HG03280 (cell line): ENCODE data around the gene HK2.
"Not testable (repeated sequence)": the region's sequence is repeated elsewhere in the genome, so short reads cannot be mapped to it uniquely, and the experiment has no call there.

ENCODE experiments used
- ATAC-seq: cut with Tn5 transposase; IDR thresholded peaks from one replicate; pipeline ENCODE4 v1.9.1; 2021; ENCODE audit warnings: mild to moderate bottlenecking, moderate library complexity; ENCODE audit not compliant: unreplicated experiment

Gene HK2

DNA sequence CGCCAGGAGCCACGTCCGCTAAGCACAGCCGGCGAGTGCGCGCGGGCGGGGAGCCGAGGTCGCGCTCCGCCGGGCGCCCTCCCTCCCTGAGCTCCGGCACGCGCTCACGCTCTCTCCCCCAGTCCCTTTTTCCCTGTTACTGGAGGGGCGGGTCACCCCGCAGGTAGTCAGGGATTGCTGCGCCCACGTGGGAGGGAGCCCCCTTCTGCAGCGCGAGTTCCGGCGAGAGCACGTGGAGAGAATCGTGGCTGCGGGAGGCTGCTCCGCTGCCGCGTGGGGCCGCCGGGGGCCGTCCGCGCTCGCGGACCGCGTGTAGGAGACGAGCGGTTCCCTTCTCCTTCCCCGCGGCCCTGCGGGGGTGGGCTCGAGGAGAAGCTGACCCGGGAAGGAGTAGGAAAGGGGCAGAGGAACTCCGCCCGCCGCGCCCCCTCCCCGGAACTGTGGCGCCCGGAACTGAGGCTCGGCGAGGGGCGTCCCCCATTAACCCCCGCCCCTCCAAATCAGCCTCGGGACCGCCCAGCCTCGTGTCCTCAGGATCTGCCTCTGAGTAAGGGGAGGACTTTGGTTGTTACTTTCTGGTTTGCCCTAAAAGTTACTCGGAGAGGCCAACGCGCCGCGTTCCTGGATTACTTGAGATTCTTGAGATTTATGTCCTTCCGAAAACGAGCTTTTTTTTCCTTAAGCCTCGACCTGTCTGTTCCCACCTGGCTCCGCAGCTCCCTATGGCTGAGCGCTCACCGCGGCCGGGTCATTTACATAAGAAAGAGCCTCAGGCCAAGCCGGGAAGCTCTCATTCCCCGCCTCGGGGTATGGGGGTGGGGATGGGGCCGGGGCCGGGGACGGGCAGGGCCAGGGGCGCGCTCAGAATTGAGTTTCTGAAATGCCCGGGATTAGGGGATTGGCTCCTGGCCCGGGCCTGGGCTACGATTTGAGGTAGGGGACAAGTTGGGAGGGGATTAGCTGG lies 1.1 kb downstream of the HK2 start:
- peak; percentile 44 for ATAC-seq

- peak; percentile 21 for ATAC-seq
Observed at GRCh38 chr2:74835831-74836674, 2.1 kb downstream of the HK2 start.

GRCh38 chr2:74836675-74837401 lies 2.9 kb downstream of the HK2 start:
- no peak for ATAC-seq

DNA sequence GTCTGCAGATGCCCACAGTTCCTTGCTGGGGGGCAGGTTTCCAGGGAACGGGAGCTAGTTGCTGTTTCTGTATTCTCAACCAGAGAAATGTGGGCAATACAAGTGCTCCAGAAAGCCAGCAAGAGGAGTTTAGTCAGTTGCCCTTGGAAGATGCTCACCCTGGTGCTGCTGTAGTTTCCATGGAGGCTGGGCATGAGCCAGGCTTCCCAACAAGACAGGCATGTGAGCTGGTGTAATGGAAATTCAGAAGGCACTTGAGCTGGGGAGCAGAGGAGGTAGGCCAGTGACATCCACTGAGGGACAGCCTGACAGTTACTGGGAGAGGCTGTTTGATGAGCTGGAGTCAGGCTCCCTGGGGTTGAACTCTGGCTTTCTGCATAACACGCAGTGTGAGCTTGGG lies 7.7 kb downstream of the HK2 start:
- no peak for ATAC-seq

- ATAC-seq = no peak
Observed at GRCh38 chr2:74843433-74843832, 9.5 kb downstream of the HK2 start.

DNA sequence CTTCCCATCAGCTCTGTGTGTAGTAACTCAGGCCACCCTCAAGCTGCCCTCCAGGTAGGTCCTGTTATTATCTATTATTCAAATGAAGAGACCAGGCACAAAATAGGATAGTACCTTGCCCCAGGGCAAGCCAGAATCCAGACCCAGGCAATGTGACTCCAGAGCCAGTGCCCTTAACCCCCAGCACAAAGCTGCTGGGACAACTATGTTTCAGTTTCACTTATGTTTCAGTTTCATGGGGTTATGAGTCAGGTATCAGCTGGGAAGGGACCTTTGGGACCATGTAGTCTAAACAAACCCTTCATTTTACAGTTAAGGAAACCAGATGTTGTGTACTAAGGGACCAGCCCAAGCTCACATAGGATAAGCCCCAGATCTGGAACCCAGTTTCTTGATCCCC lies 10.0 kb downstream of the HK2 start:
- ATAC-seq = peak; percentile 82

DNA sequence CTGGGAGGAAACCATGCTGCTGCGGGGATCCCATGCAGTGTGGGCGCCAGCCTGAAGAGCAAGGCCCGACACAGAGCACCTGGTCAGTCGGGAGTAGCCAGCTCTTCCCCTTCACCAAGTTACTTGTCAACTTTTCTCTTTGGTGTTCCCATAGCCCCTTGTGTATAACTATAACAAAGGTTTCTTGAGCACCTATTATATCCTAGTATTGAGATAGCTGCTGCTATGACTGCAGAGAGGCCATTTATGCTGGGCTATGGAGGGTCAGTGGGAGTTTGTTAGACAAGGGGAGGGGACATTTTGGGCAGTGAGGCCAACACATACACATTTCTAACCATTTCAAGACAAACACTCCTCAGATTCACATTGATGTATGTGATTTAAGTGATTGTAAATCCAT lies 10.8 kb downstream of the HK2 start:
- no peak for ATAC-seq

DNA sequence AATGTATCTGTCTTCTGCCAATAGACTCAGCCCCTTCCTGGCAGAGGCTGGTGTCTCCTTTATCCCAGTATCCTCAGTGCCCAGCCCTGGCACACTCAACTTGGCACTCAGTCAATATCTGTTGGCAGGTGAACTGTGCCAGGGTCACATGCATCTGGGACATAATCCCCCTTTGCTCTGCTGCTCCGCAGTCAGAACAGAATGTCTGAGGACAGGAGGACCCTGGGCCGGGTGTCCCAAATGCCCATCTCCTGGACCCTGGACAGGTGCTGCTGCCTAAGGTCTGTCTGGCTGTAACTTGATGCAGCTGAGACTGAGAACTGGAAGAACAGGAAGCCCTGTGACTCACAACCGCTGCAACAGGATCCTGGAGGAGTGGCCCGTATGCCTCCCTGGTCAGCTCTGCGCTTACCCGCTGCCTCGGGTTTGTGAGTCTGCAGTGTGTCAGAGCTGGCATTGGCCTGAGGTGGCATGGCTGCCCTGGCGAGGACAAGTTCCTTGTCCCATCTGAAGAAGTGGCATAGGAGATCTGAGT lies 11.4 kb downstream of the HK2 start:
- ATAC-seq = no peak

DNA sequence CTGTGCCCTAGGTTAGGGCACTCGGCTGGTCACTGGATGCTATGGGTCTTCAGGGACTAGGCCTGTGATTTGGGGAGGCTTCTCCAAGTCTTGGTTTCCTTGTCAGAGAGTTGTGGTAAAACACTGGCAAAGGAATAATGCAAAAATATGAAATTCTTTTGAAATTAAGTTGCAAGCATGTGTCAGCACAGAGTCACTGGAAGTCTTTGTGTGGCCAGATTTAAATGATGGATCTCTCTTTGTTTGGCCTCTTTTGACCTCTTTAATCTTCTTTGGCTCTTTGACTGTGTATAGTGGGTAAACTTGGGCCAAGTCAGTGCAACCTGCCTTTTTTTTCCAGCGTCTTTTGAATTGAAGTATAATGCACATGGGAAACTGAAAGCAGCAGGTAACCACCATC lies 12.1 kb downstream of the HK2 start:
- no peak for ATAC-seq

- no peak for ATAC-seq
Observed at GRCh38 chr2:74846481-74846880, 12.6 kb downstream of the HK2 start.

GRCh38 chr2:74847070-74847858 lies 13.3 kb downstream of the HK2 start:
- ATAC-seq = no peak

- ATAC-seq = peak; percentile 94
Observed at GRCh38 chr2:74849228-74849892, 15.4 kb downstream of the HK2 start.

- no peak for ATAC-seq
Observed at GRCh38 chr2:74850496-74851190, 16.7 kb downstream of the HK2 start.

DNA sequence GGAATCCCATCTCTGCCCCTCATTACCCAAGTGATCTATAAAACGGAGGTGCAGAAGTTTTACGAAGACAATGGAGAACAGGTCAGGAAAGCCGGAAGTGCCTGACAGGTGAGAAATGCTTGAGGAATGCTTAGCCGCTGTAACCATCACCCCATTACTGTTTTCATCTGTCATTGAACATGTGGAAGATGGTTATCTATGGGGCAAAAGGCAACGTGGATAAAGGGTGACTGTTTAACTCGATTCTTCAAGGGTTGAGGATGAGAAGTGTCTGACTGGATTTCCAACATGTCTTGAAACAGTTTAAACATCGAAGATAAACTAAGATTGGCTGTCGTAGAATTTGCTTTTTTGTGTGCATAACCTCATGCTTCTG lies 17.3 kb downstream of the HK2 start:
- no peak for ATAC-seq

DNA sequence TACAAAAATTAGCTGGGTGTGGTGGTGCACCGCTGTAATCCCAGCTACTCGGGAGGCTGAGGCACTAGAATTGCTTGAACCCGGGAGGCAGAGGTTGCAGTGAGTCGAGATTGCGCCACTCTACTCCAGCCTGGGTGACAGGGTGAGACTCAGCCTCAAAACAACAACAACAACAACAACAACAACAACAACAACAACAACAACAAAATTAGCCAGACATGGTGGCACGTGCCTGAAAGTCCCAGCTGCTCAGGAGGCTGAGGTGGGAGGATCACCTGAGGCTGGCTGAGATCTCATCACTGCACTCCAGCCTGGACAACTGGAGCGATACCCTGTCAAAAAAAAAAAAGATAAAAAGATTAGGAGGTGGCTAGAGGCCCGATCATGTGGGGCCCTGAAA lies 19.4 kb downstream of the HK2 start:
- not testable (repeated sequence) for ATAC-seq

GRCh38 chr2:74854401-74854800 lies 20.5 kb downstream of the HK2 start:
- no peak for ATAC-seq

DNA sequence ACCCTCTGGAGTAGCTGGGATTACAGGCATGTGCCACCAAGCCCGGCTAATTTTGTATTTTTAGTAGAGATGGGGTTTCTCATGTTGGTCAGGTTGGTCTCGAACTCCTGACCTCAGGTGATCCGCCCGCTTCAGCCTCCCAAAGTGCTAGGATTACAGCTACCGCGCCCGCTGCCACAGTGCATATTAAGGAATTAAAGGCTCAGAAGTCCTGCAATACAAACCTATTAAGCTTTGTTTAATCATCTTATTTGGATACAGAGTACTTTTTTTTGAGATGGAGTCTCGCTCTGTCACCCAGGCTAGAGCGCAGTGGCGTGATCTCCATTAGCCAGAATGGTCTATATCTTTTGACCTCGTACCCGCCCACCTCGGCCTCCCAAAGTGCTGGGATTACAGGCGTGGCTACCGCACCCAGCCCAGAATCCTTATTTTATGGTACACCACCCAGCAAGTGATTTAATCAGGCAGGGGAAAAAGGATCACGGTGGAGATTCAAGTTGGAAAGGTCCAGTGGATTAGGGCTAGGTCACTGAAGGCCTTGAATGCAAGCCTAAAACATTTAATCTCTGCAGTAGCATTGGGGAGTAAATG lies 21.3 kb downstream of the HK2 start:
- not testable (repeated sequence) for ATAC-seq

- no peak for ATAC-seq
Observed at GRCh38 chr2:74856004-74856578, 22.2 kb downstream of the HK2 start.
